ENCODE data around the gene LRPPRC.

Gene LRPPRC

GRCh38 chr2:43980902-43981301 is 14.9 kb downstream of the LRPPRC start:
- DNase-seq (ENCODE audit: low read depth in 2 of 2), result no peak

GRCh38 chr2:43977677-43978375 is 18.0 kb downstream of the LRPPRC start:
- no peak for DNase-seq (ENCODE audit: low read depth in 2 of 2)

GRCh38 chr2:43960921-43961320 is 34.9 kb downstream of the LRPPRC start:
- no peak for DNase-seq (ENCODE audit: low read depth in 2 of 2)

- DNase-seq (ENCODE audit: low read depth in 2 of 2), result no peak
Measured at GRCh38 chr2:43958397-43959275, 37.2 kb downstream of the LRPPRC start.

- DNase-seq (ENCODE audit: low read depth in 2 of 2), result no peak
Measured at GRCh38 chr2:43950383-43951008, 45.3 kb downstream of the LRPPRC start.

GRCh38 chr2:43948370-43948769 is 47.4 kb downstream of the LRPPRC start:
- no peak for DNase-seq (ENCODE audit: low read depth in 2 of 2)

GRCh38 chr2:43946685-43947084 is 49.1 kb downstream of the LRPPRC start:
- DNase-seq (ENCODE audit: low read depth in 2 of 2), result no peak

- no peak for DNase-seq (ENCODE audit: low read depth in 2 of 2)
Measured at GRCh38 chr2:43945439-43945838, 50.4 kb downstream of the LRPPRC start.

GRCh38 chr2:43944915-43945314 is 50.9 kb downstream of the LRPPRC start:
- DNase-seq (ENCODE audit: low read depth in 2 of 2), result no peak

GRCh38 chr2:43943809-43944452 is 51.9 kb downstream of the LRPPRC start:
- DNase-seq (ENCODE audit: low read depth in 2 of 2), result no peak

GRCh38 chr2:43943323-43943722 is 52.5 kb downstream of the LRPPRC start:
- DNase-seq (ENCODE audit: low read depth in 2 of 2), result no peak

GRCh38 chr2:43942881-43943280 is 52.9 kb downstream of the LRPPRC start:
- DNase-seq (ENCODE audit: low read depth in 2 of 2), result no peak

- no peak for DNase-seq (ENCODE audit: low read depth in 2 of 2)
Measured at GRCh38 chr2:43941966-43942365, 53.8 kb downstream of the LRPPRC start.

- DNase-seq (ENCODE audit: low read depth in 2 of 2), result no peak
Measured at GRCh38 chr2:43941359-43941758, 54.4 kb downstream of the LRPPRC start.

- no peak for DNase-seq (ENCODE audit: low read depth in 2 of 2)
Measured at GRCh38 chr2:43939695-43940256, 56.0 kb downstream of the LRPPRC start.

- DNase-seq (ENCODE audit: low read depth in 2 of 2), result no peak
Measured at GRCh38 chr2:43937269-43937820, 58.4 kb downstream of the LRPPRC start.

GRCh38 chr2:43934567-43934966 is 61.2 kb downstream of the LRPPRC start:
- DNase-seq (ENCODE audit: low read depth in 2 of 2), result no peak

- DNase-seq (ENCODE audit: low read depth in 2 of 2), result no peak
Measured at GRCh38 chr2:43931293-43931692, 64.5 kb downstream of the LRPPRC start.

GRCh38 chr2:43927442-43927841 is 68.3 kb downstream of the LRPPRC start:
- no peak for DNase-seq (ENCODE audit: low read depth in 2 of 2)

- DNase-seq (ENCODE audit: low read depth in 2 of 2), result no peak
Measured at GRCh38 chr2:43925431-43925830, 70.4 kb downstream of the LRPPRC start.

- no peak for DNase-seq (ENCODE audit: low read depth in 2 of 2)
Measured at GRCh38 chr2:43924463-43924862, 71.3 kb downstream of the LRPPRC start.

Data from stimulated activated CD8-positive, alpha-beta memory T cell treated with anti-CD3 and anti-CD28 coated beads, Interleukin-7, amount 100 ng/mL, for 4 hours (primary cell).